Activated T-cell treated with anti-CD3 and anti-CD28 coated beads, Interleukin-2, amount 50 U/mL, for 72 hours (primary cell): ENCODE measurements around the gene TMEFF2. TPM values are rescaled to one million over a fixed set of nuclear protein-coding genes. Genes with fewer than 3 reads are reported as not detected.
"Not testable (repeated sequence)": the region's sequence is repeated elsewhere in the genome, so short reads cannot be mapped to it uniquely, and the experiment has no call there.

Experiments used
- ATAC-seq, 2 donors: fragments of 150-1000 bp; cut with Tn5 transposase; replicated peaks in 1 of 2; 2 replicates each; pipeline ENCODE4 v1.10.0; 2021; ENCODE audit warnings: moderate library complexity in 2 of 2, mild to moderate bottlenecking in 1 of 2
- DNase-seq, 2 donors: peaks; one replicate each; pipeline ENCODE4 v3.0.0; 2021 to 2022; ENCODE audit warnings: mixed read lengths in 1 of 2
- H3K27ac Mint-ChIP-seq: one replicate; pipeline ENCODE4 v1.8.0; 2022; ENCODE audit warnings: mild to moderate bottlenecking, moderate library complexity, mixed read lengths
- H3K27me3 Mint-ChIP-seq: one replicate; pipeline ENCODE4 v1.8.0; 2022; ENCODE audit warnings: low read depth, mixed read lengths
- H3K36me3 Mint-ChIP-seq, 2 donors: one replicate each; pipeline ENCODE4 v1.8.0; 2022; ENCODE audit warnings: mixed read lengths in 2 of 2, mild to moderate bottlenecking in 1 of 2; ENCODE audit not compliant: insufficient read depth in 2 of 2
- H3K4me1 Mint-ChIP-seq: one replicate; pipeline ENCODE4 v1.8.0; 2022; ENCODE audit warnings: low read depth, mixed read lengths
- H3K4me3 Mint-ChIP-seq, 2 donors: one replicate each; pipeline ENCODE4 v1.8.0; 2022; ENCODE audit warnings: mild to moderate bottlenecking in 2 of 2, mixed read lengths in 2 of 2, moderate library complexity in 2 of 2
- H3K9me3 Mint-ChIP-seq, 2 donors: one replicate each; pipeline ENCODE4 v1.8.0; 2022; ENCODE audit warnings: mixed read lengths in 2 of 2
- total RNA-seq, 2 donors: library from RNA; stranded (reverse); gene quantifications; one replicate each; pipeline ENCODE4 v1.2.3, GENCODE V29; 2022

The TMEFF2 gene
- total RNA-seq, 2 donors from 2014 or later: not detected

GRCh38 chr2:192117705-192118104, 77.0 kb downstream of the TMEFF2 start:
- Mint-ChIP-seq H3K36me3 (no peaks in the 10 kb centered on the region), H3K27ac (no peak overlapping the region), H3K4me3 (no peak overlapping the region), H3K4me1 (no peaks in the 10 kb centered on the region), H3K9me3 (peaks cover 0 to 1% of the 10 kb centered on the region in 2 donors), H3K27me3 (no peaks in the 10 kb centered on the region)
- no peak for ATAC-seq
- no peak for DNase-seq

- not testable (repeated sequence) for H3K9me3 Mint-ChIP-seq, DNase-seq, H3K27me3 Mint-ChIP-seq, H3K4me3 Mint-ChIP-seq, ATAC-seq, H3K27ac Mint-ChIP-seq, H3K4me1 Mint-ChIP-seq, H3K36me3 Mint-ChIP-seq
Measured at GRCh38 chr2:192111536-192111935, 83.2 kb downstream of the TMEFF2 start.

GRCh38 chr2:192099742-192100141, 95.0 kb downstream of the TMEFF2 start:
- Mint-ChIP-seq H3K4me1 (no peaks in the 10 kb centered on the region), H3K4me3 (no peak overlapping the region), H3K36me3 (no peaks in the 10 kb centered on the region), H3K27ac (no peak overlapping the region), H3K27me3 (no peaks in the 10 kb centered on the region), H3K9me3 (no peaks in the 10 kb centered on the region)
- DNase-seq (no peak), ATAC-seq (no peak)

- H3K36me3 Mint-ChIP-seq: no peaks in the 10 kb centered on the region
- H3K27me3 Mint-ChIP-seq: no peaks in the 10 kb centered on the region
- no peaks in the 10 kb centered on the region for H3K4me1 Mint-ChIP-seq
- H3K27ac Mint-ChIP-seq: no peak overlapping the region
- no peak for DNase-seq
- no peak for ATAC-seq
- no peaks in the 10 kb centered on the region for H3K9me3 Mint-ChIP-seq
- no peak overlapping the region for H3K4me3 Mint-ChIP-seq
Measured at GRCh38 chr2:192098814-192099491, 95.8 kb downstream of the TMEFF2 start.

GRCh38 chr2:192091476-192091875, 103.3 kb downstream of the TMEFF2 start:
- Mint-ChIP-seq H3K36me3 (no peaks in the 10 kb centered on the region), H3K27me3 (no peaks in the 10 kb centered on the region), H3K9me3 (no peaks in the 10 kb centered on the region), H3K4me3 (no peak overlapping the region), H3K4me1 (no peaks in the 10 kb centered on the region), H3K27ac (no peak overlapping the region)
- no peak for ATAC-seq
- DNase-seq: no peak

GRCh38 chr2:192090911-192091310, 103.8 kb downstream of the TMEFF2 start:
- DNase-seq (no peak), ATAC-seq (no peak)
- no peaks in the 10 kb centered on the region for H3K4me1 Mint-ChIP-seq
- H3K36me3 Mint-ChIP-seq: no peaks in the 10 kb centered on the region
- no peak overlapping the region for H3K4me3 Mint-ChIP-seq
- no peaks in the 10 kb centered on the region for H3K27me3 Mint-ChIP-seq
- H3K9me3 Mint-ChIP-seq: no peaks in the 10 kb centered on the region
- no peak overlapping the region for H3K27ac Mint-ChIP-seq

GRCh38 chr2:192087398-192087958, 107.3 kb downstream of the TMEFF2 start:
- Mint-ChIP-seq H3K27ac (no peak overlapping the region), H3K36me3 (no peaks in the 10 kb centered on the region), H3K4me3 (no peak overlapping the region), H3K9me3 (no peaks in the 10 kb centered on the region), H3K4me1 (no peaks in the 10 kb centered on the region), H3K27me3 (no peaks in the 10 kb centered on the region)
- DNase-seq (no peak), ATAC-seq (no peak)

GRCh38 chr2:192082121-192082520, 112.6 kb downstream of the TMEFF2 start:
- H3K27ac Mint-ChIP-seq: no peak overlapping the region
- no peak overlapping the region for H3K4me3 Mint-ChIP-seq
- DNase-seq: no peak
- H3K4me1 Mint-ChIP-seq: no peaks in the 10 kb centered on the region
- H3K9me3 Mint-ChIP-seq: no peaks in the 10 kb centered on the region
- no peaks in the 10 kb centered on the region for H3K27me3 Mint-ChIP-seq
- no peaks in the 10 kb centered on the region for H3K36me3 Mint-ChIP-seq
- ATAC-seq: no peak

GRCh38 chr2:192080096-192080495, 114.6 kb downstream of the TMEFF2 start:
- not testable (repeated sequence) for H3K27me3 Mint-ChIP-seq, H3K4me3 Mint-ChIP-seq, DNase-seq, H3K27ac Mint-ChIP-seq, H3K36me3 Mint-ChIP-seq, H3K9me3 Mint-ChIP-seq, H3K4me1 Mint-ChIP-seq, ATAC-seq

- ATAC-seq: no peak
- no peaks in the 10 kb centered on the region for H3K36me3 Mint-ChIP-seq
Measured at GRCh38 chr2:192073878-192074277, 120.9 kb downstream of the TMEFF2 start.

GRCh38 chr2:192072778-192073177, 122.0 kb downstream of the TMEFF2 start:
- no peak overlapping the region for H3K4me3 Mint-ChIP-seq
- H3K27me3 Mint-ChIP-seq: no peaks in the 10 kb centered on the region
- peaks cover 4% of the 10 kb centered on the region for H3K4me1 Mint-ChIP-seq
- DNase-seq (no peak), ATAC-seq (no peak)
- H3K27ac Mint-ChIP-seq: peak overlapping the region; percentile 36
- no peaks in the 10 kb centered on the region for H3K36me3 Mint-ChIP-seq
- H3K9me3 Mint-ChIP-seq: no peaks in the 10 kb centered on the region

More at GRCh38 chr2:192073878-192074277, 120.9 kb downstream of the TMEFF2 start:
- no peak for DNase-seq
- Mint-ChIP-seq H3K4me3 (no peak overlapping the region), H3K4me1 (peaks cover 4% of the 10 kb centered on the region), H3K27me3 (no peaks in the 10 kb centered on the region), H3K27ac (no peak overlapping the region), H3K9me3 (no peaks in the 10 kb centered on the region)

- ATAC-seq (no peak), DNase-seq (no peak)
- H3K4me1 Mint-ChIP-seq: peaks cover 4% of the 10 kb centered on the region
- H3K4me3 Mint-ChIP-seq: no peak overlapping the region
- no peak overlapping the region for H3K27ac Mint-ChIP-seq
- H3K9me3 Mint-ChIP-seq: no peaks in the 10 kb centered on the region
- H3K36me3 Mint-ChIP-seq: no peaks in the 10 kb centered on the region
- H3K27me3 Mint-ChIP-seq: no peaks in the 10 kb centered on the region
Measured at GRCh38 chr2:192072261-192072660, 122.5 kb downstream of the TMEFF2 start.

GRCh38 chr2:192070099-192070498, 124.6 kb downstream of the TMEFF2 start:
- peaks cover 2% of the 10 kb centered on the region for H3K27me3 Mint-ChIP-seq
- no peak overlapping the region for H3K27ac Mint-ChIP-seq
- H3K36me3 Mint-ChIP-seq: no peaks in the 10 kb centered on the region
- DNase-seq: no peak
- no peaks in the 10 kb centered on the region for H3K4me1 Mint-ChIP-seq
- no peak overlapping the region for H3K4me3 Mint-ChIP-seq
- no peaks in the 10 kb centered on the region for H3K9me3 Mint-ChIP-seq
- no peak for ATAC-seq

GRCh38 chr2:192069417-192069816, 125.3 kb downstream of the TMEFF2 start:
- no peaks in the 10 kb centered on the region for H3K36me3 Mint-ChIP-seq
- peaks cover 5% of the 10 kb centered on the region for H3K27me3 Mint-ChIP-seq
- H3K27ac Mint-ChIP-seq: no peak overlapping the region
- no peak overlapping the region for H3K4me3 Mint-ChIP-seq
- DNase-seq (no peak), ATAC-seq (no peak)
- no peaks in the 10 kb centered on the region for H3K9me3 Mint-ChIP-seq
- H3K4me1 Mint-ChIP-seq: no peaks in the 10 kb centered on the region
